Stimulated activated CD4-positive, alpha-beta T cell treated with anti-CD3 and anti-CD28 coated beads, Interleukin-12 subunit alpha, Interleukin-12 subunit beta, amount 100 ng/mL, for 4 hours (primary cell): ENCODE data around the gene UHRF1.
"Not testable (repeated sequence)": the region's sequence is repeated elsewhere in the genome, so short reads cannot be mapped to it uniquely, and the experiment has no call there.

ENCODE experiments used
- DNase-seq: peaks from one replicate; pipeline ENCODE4 v3.0.0-alpha.2; 2020

The UHRF1 gene

GRCh38 chr19:4974880-4975469 lies 65.7 kb downstream of the UHRF1 start:
- no peak for DNase-seq

- DNase-seq = not testable (repeated sequence)
Observed at GRCh38 chr19:4975601-4976000, 66.3 kb downstream of the UHRF1 start.

DNA sequence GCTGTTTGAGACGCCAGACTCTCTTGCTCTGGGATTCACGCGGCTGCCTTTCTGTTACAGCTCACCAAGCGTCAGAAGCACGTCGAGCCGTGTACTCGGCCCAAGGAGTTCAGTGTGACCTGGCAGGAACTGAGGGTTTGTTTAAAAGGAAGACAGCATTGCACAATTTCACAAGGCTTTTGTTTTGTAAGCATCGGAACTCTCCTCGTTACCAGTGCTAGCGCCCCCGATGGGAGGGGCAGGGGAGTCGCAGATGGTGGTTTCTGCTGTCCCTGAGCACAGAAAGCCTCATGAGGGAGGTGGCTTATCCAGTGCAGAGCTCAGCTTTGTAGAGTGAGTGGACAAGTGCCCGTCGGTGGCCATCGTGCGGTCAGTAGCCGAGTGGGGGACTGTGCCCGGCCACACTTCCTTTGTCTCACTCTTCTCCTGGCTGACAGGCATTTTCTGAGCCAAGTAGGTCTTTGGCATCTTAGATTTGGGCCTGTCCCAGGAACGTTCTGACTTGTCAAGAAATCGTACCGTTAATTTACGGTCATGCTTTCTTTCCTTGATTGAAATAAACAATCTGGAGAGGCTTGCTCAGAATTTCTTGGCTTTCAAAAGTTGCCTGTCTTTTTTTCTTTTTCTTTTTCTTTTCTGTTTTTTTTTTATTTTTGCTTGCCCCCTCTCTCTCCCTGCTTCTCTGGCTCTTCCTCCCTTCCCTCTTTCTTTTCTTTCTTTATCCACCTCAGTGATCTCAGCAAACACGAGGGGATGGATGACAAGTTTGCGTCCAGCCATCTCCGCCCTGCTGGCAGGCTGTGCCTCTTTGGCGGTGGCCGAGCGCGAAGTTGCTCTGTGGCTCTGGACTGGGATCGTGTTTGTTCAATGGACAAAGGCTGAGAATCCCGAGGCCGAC lies 67.3 kb downstream of the UHRF1 start:
- DNase-seq = no peak

DNA sequence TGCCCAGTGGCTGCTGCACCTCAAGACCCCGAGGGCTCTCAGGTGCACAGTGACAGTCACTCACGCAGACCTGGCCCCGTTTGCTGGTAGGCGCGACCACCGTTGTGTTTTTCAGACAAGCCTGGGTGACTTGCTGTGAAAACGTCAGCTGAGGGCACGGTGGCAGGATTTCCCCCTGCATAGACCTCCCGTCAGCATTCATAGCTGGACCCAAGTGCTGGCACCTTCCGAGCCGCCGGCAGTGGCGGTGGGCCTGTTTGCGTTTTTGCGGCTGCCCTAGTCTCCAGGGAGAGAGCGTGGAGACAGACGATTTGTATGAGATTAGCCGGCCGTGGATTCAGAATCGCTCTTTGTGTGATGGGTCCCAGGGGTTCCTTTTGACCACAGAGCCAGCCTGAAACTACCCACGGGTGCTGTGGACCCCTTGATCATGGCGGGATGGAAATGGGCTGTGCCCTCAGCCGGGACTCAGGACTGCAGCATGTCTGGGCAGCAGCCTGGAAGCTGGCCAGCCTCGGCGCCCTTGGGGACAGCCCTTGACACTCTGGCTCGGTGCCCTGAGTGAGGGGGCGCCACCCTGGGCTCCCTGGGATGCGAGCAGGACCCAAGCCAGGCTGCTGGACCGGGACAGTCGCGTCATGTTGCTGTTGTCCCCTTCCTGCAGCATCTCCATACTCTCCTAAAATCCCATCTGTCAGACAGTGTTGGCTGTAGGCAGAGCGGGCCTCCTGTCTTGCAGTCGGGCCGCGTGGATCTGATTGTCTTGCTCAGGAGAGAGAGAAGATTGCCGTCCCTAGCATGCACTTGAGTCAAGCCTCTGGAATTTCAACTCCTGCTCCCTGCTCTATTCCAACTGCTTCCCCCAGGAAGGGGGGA lies 68.2 kb downstream of the UHRF1 start:
- DNase-seq = no peak

DNA sequence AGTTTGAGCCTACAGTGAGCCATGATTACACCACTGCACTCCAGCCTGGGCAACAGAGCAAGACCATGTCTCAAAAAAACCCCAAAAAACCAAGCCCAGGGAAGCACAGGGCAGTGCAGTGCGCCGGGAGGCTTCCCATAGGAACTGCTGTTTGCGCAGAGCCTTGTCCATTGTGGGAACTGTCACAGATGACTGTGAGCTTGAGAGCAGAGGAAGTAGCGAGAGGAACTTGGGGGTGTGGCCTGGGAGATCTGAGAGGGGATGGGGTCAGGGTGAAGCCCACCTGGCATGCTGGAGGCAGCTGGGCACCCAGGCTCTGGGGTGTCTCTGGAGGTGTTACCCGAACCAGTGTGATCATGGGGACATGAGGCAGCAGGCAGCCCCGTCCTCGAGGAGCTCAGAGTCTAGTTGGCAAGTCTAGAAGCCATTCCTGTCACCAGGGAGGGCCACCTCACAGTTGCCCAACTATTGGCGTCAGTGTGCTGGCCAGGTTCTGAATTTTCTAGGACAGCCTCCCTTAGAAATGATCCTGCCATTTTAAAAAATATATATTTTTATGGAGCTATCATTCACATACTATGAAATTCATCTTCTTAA lies 70.0 kb downstream of the UHRF1 start:
- no peak for DNase-seq

- no peak for DNase-seq
Observed at GRCh38 chr19:4980067-4980466, 70.8 kb downstream of the UHRF1 start.

GRCh38 chr19:4980838-4981680 lies 71.8 kb downstream of the UHRF1 start:
- DNase-seq = no peak

GRCh38 chr19:4981681-4981958 lies 72.3 kb downstream of the UHRF1 start:
- DNase-seq = no peak

DNA sequence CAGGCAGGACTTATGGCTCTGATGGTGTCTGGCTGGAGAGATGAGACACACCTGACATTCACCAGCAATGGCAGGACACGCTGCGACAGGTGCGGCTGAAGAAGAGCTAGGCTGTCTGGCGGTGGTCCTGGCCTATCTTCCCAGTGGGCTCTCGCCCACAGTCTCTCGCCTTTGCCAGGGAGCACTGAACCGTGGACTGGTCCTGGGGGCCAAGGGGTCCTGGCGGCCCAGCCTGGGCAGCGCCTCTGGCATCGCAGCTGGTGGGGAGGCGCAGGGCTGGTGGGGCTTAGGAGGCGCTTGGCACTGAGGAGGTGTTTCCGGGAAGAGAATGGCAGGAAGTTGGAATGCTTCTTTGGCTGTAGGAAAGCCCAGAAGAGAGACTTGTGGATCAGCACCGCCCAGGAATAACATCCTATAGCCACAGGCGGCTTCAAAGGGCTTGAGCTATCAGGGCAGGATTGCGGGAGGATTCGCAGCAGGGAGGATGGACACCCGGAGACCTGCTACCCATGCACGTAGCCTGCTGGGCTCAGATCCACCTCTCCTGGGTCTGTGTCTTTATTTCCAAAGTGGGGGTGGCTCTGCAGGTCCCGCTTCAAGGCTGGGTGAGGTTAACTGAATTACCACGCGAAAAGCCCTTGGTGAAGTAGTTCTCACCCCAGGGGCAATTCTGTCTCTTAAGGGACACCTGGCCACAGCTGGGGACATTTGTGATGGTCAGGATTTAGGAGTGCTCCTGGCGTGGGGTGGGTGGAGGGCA lies 74.2 kb downstream of the UHRF1 start:
- DNase-seq = no peak

DNA sequence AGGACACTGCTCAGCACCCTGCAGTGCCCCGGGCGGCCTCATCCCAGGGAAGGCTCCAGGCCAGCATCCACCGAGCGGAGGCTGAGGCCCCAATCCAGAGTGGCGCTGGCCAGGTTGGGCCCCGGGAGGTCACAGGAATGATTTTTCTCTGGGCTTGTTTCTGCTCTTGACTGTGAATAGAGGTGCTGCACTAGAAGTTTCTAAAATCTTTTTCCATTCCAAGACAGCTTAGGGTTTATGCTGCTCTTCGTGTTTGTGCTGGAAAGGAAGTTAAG lies 74.7 kb downstream of the UHRF1 start:
- no peak for DNase-seq

DNA sequence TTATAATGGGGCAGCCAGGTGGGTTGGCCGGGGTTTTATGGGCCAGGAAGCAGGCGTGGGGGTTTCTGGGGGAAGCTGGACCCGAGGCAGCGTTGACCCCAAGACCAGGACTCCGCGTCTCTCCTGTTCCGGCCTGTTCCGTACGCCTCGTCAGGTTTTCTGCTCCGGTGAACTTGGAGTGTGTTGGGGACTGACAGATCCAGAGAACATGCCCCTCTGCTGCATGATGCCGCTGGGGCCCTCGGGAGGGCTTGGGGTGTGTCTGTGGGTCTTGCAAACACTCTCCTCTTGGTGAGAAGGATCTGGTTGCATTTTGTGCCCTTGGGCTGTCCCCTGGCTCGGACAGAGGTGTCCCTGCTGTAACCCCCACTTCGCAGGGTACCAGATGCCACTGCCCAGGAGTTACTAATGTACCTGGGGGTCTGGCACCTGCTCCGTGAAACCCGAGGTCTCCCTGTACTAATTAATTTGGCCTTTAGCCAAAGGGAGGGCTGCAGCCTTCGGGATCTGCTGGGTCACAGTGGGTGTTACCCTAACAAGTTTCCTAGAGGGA lies 75.2 kb downstream of the UHRF1 start:
- no peak for DNase-seq

DNA sequence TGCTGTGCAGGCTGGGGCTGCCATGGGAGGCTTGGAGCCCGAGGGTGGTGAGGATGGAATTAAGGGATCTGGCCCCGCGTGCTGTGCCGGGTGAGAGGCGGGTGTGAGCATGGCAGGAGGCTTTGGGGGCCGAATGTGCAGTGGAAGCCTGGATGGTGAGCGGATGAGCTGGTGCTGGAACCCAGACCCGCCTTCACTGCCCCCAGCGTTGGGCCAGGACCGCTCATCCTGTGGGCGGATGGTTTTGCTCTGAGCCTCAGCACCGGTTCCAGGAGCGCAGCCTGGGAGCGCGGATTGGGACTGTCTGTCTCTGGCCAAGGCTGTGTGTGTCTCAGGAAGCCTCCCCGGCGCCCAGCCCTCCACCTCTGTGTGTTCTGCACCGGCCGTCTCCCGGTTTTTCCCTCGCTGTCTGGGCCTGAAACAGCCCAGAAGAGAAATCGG lies 76.3 kb downstream of the UHRF1 start:
- DNase-seq = no peak

DNA sequence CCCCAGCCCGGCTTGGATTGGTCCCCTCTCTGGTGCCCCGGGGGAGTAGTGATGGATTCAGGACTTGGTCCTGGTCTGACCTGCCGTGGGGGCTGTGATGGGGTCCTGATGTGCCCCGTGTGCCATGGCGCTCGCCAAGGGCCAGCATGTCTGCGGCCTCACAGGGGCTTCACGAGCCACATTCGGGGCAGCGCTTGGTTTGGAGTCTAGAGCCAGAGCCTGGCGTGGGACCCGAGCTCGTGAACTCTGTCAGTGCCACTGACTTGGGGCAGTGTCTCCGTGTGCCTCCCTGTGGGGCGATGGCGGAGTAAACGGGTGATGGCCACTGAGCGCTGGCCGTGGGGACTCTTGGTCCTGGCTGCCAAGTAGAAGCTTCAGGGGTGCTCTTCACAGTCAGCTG lies 76.8 kb downstream of the UHRF1 start:
- no peak for DNase-seq

DNA sequence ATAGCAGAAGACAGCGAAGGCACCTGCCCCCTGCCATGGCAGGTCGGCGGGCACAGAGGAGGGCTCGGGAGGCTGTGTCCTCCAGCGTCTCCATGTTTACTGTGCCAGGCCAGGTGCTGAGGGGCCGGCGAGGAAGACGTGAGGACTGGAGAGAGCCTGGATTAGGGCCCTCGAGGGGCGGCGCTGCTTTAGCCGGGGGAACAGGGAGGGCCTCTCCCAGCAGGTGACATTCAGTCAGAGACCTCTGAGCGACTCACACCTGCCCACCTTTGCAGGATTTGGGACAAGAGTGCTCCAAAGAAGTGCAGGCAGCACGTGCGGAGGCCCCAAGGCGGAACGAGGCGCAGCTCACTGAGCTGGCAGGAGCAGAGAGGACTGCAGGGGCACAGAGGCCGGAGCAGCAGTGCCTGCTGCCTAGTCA lies 77.2 kb downstream of the UHRF1 start:
- DNase-seq = no peak

DNA sequence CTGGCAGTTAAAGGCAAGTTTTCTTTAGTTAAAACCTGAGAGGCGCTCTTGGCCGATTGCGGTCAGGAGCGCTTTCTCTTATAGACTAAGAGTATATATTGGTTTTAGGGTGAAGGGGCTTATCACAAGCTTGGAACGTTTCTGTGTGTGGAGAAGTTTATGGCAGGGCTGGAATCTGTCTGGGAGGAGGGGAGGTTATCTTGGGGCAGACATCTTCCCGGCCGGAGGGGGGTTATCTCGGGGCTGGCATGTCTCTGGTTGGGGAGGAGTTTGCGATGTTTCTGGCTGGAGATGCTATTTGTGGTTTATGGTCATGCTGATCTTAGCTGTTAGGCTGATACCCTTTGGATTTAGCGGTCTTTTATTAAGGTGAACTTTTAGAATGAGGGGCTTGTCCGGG lies 78.0 kb downstream of the UHRF1 start:
- DNase-seq = no peak

- no peak for DNase-seq
Observed at GRCh38 chr19:4987692-4988370, 78.5 kb downstream of the UHRF1 start.

- no peak for DNase-seq
Observed at GRCh38 chr19:4988770-4989251, 79.5 kb downstream of the UHRF1 start.

DNA sequence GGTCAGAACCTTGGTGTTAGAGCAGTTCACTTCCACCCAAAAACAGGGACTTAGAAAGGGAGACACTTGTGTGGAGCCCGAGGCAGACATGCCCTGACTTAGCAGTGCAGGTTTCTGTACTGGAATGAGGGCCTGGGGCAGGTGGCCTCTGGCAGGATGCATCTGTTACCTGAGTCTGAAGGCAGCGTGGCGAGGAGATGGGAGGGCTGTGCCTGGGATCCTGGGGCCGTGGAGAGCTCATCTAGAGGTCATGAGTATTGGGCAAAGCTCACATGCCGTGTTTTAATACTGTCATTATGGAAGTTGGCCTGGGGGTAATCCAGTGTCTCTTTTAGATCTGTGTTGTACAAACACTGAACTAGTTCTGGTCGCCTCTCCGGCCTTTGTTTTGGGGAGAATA lies 81.0 kb downstream of the UHRF1 start:
- DNase-seq = no peak

- DNase-seq = no peak
Observed at GRCh38 chr19:4991538-4991937, 82.2 kb downstream of the UHRF1 start.

GRCh38 chr19:4991996-4992698 lies 82.8 kb downstream of the UHRF1 start:
- DNase-seq = no peak
